HG03457 (cell line): ENCODE measurements around the gene PLEKHJ1.
"Not testable (repeated sequence)": the region's sequence is repeated elsewhere in the genome, so short reads cannot be mapped to it uniquely, and the experiment has no call there.

Source experiments
- ATAC-seq: cut with Tn5 transposase; IDR thresholded peaks from one replicate; pipeline ENCODE4 v1.9.1; 2021; ENCODE audit warnings: moderate number of reproducible peaks; ENCODE audit not compliant: unreplicated experiment

The PLEKHJ1 gene

GRCh38 chr19:2236314-2237050 lies at the start of gene PLEKHJ1, which contains the start of gene SF3A2:
Gene PLEKHJ1, minus strand, starts transcription at chr19:2236329. Its CDS starts 81 bp downstream, at chr19:2236248.
Gene SF3A2, plus strand, starts transcription at chr19:2236824. Its CDS starts 6,595 bp downstream, at chr19:2243419.
- ATAC-seq, result peak; percentile 56

GRCh38 chr19:2283835-2284507 lies 47.8 kb upstream of the PLEKHJ1 start:
- ATAC-seq, result no peak

- ATAC-seq, result no peak
Measured at GRCh38 chr19:2282862-2283237, 46.7 kb upstream of the PLEKHJ1 start.

GRCh38 chr19:2282062-2282861 lies 46.1 kb upstream of the PLEKHJ1 start, which contains the start of gene PEAK3:
Gene PEAK3, minus strand, starts transcription at chr19:2282175. Its CDS starts 1,244 bp downstream, at chr19:2280931.
- ATAC-seq, result no peak

GRCh38 chr19:2281265-2282061 lies 45.3 kb upstream of the PLEKHJ1 start:
- not testable (repeated sequence) for ATAC-seq

GRCh38 chr19:2280633-2281264 lies 44.6 kb upstream of the PLEKHJ1 start:
- ATAC-seq, result no peak

- ATAC-seq, result no peak
Measured at GRCh38 chr19:2278459-2279158, 42.5 kb upstream of the PLEKHJ1 start.

- ATAC-seq, result no peak
Measured at GRCh38 chr19:2277138-2277537, 41.0 kb upstream of the PLEKHJ1 start.

GRCh38 chr19:2276429-2276986 lies 40.4 kb upstream of the PLEKHJ1 start:
- no peak for ATAC-seq

- ATAC-seq, result no peak
Measured at GRCh38 chr19:2275588-2276428, 39.7 kb upstream of the PLEKHJ1 start.

GRCh38 chr19:2274931-2275535 lies 38.9 kb upstream of the PLEKHJ1 start:
- ATAC-seq, result no peak

- no peak for ATAC-seq
Measured at GRCh38 chr19:2274185-2274711, 38.1 kb upstream of the PLEKHJ1 start.

GRCh38 chr19:2273356-2274184 lies 37.4 kb upstream of the PLEKHJ1 start:
- no peak for ATAC-seq

GRCh38 chr19:2271234-2272103 lies 35.3 kb upstream of the PLEKHJ1 start:
- ATAC-seq, result no peak

GRCh38 chr19:2270423-2271233 lies 34.5 kb upstream of the PLEKHJ1 start:
- ATAC-seq, result no peak
